ENCODE measurements around the gene GNAI3. TPM values are rescaled to one million over a fixed set of nuclear protein-coding genes. Genes with fewer than 3 reads are reported as not detected.

GNAI3 gene
- total and polyA plus RNA-seq, 8 donors, result 1.1 to 3.9 (median 2.8) TPM

DNA sequence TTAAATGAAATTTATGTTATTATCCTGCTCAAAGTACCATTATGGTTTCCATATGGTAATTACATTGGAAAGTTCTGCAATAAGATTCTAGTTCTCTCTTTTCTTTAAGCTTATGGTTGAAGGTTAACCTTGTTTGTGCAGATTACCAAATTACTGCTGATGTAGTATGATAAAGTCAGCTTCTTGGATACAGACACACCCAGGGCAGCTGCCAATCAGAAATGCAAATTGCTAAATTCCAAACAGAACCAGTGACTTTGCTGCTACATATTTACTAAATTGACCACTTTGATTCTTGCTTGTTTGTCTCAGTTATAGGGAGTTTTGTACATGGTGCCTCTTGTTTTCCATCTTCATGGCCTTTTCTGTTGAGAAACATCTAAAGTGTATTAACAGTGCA is 44.5 kb downstream of the GNAI3 start:
- FAIRE-seq, result no peak
- ATAC-seq, result no peak
- no peak overlapping the region for H3K4me3 ChIP-seq
- no peaks in the 10 kb centered on the region for H3K27me3 ChIP-seq
- peaks cover 0 to 6% (median 0%) of the 10 kb centered on the region in 3 donors for H3K36me3 ChIP-seq
- TF ChIP-seq, protein P1, sequence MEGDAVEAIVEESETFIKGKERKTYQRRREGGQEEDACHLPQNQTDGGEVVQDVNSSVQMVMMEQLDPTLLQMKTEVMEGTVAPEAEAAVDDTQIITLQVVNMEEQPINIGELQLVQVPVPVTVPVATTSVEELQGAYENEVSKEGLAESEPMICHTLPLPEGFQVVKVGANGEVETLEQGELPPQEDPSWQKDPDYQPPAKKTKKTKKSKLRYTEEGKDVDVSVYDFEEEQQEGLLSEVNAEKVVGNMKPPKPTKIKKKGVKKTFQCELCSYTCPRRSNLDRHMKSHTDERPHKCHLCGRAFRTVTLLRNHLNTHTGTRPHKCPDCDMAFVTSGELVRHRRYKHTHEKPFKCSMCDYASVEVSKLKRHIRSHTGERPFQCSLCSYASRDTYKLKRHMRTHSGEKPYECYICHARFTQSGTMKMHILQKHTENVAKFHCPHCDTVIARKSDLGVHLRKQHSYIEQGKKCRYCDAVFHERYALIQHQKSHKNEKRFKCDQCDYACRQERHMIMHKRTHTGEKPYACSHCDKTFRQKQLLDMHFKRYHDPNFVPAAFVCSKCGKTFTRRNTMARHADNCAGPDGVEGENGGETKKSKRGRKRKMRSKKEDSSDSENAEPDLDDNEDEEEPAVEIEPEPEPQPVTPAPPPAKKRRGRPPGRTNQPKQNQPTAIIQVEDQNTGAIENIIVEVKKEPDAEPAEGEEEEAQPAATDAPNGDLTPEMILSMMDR (IDR thresholded peaks at IDR 0.05), result no peak
- no peaks in the 10 kb centered on the region for H3K9me3 ChIP-seq
- intact Hi-C loops (cut with DNase I), result no loop called here
- H3K4me1 ChIP-seq, result peaks cover 0 to 3% (median 0%) of the 10 kb centered on the region in 3 donors
- H3K27ac ChIP-seq, result no peak overlapping the region
- no peak for DNase-seq

DNA sequence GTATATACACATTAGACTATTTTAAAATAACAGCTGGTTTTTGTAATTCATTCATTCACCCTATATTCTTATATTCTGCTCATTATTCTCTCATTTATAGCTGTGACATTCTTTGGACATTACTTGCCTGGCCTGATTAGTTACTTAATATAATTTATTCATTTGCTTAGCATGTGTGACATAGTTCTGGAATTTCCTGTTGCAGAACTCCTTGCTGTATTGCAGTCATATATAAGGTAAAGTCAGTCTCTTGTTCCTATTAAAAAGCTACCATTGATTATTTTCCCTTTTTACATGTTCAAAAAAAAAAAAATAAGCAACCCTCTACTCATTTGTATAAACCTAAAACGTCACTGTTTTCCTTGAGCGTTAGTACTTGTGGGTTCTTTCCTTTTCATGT is 47.1 kb downstream of the GNAI3 start:
- no peak for FAIRE-seq
- ATAC-seq, result no peak
- intact Hi-C loops (cut with DNase I), result no loop called here
- H3K9me3 ChIP-seq, result no peaks in the 10 kb centered on the region
- no peak for DNase-seq
- H3K36me3 ChIP-seq, result peaks cover 0 to 6% (median 0%) of the 10 kb centered on the region in 3 donors
- no peaks in the 10 kb centered on the region for H3K27me3 ChIP-seq
- H3K4me1 ChIP-seq, result no peaks in the 10 kb centered on the region
- no peak overlapping the region for H3K4me3 ChIP-seq
- 85 to 88% methylated on average over 2 of the region's 2 CpGs for WGBS, 2 donors
- H3K27ac ChIP-seq, result no peak overlapping the region
- TF ChIP-seq, protein P1 (IDR thresholded peaks at IDR 0.05), result no peak

DNA sequence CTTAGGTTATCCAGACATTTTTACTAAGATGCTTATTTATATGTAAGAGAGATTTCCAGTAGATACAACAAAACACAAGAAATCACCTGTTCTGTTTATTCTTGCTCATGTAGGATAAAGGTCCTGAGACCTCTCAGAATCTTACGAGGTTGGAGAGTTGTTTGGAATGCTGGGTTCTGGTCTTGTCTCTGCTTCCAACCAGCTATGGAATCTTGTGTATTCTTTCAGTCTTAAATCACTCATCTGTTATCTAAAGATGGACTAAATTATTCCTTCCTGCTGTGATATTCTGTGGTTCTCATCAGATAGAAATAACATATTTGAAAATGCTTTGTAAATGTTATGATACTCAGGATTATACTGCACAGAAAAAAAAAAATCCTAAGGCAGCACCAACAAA is 49.7 kb downstream of the GNAI3 start:
- no peaks in the 10 kb centered on the region for H3K9me3 ChIP-seq
- ATAC-seq (no peak), FAIRE-seq (no peak), DNase-seq (no peak)
- WGBS, 2 donors, result 94 to 95% methylated on average over 1 of the region's 1 CpG
- intact Hi-C loops (cut with DNase I), result no loop called here
- TF ChIP-seq, protein P1 (IDR thresholded peaks at IDR 0.05), result no peak
- no peak overlapping the region for H3K4me3 ChIP-seq
- no peaks in the 10 kb centered on the region for H3K27me3 ChIP-seq
- H3K27ac ChIP-seq, result no peak overlapping the region
- H3K36me3 ChIP-seq, result peaks cover 0 to 1% (median 0%) of the 10 kb centered on the region in 3 donors
- no peaks in the 10 kb centered on the region for H3K4me1 ChIP-seq

DNA sequence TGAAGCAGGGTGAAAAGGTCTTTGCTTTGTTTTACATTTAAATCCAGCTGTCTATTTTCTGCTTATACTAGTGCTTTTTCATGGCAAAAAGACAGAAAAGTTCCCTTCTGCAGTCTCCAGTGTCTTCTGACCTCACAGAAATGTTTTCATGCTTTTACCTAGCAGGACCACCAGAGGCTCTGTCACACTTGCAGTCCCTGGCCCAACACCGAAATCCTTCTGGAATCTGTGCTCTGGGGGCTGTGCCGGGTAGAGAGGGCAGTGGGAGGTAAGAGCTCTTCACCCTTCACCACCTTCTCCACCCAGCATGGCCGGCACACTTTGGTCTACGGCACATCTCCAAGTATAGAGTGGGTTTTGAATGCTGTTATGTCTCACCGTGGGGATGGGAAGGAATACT is 50.2 kb downstream of the GNAI3 start:
- H3K4me3 ChIP-seq, result no peak overlapping the region
- H3K27me3 ChIP-seq, result no peaks in the 10 kb centered on the region
- WGBS, 2 donors, result 90 to 94% methylated on average over 5 of the region's 5 CpGs
- TF ChIP-seq, protein P1 (IDR thresholded peaks at IDR 0.05), result no peak
- FAIRE-seq, result no peak
- H3K36me3 ChIP-seq, result no peaks in the 10 kb centered on the region
- intact Hi-C loops (cut with DNase I), result no loop called here
- no peaks in the 10 kb centered on the region for H3K9me3 ChIP-seq
- no peaks in the 10 kb centered on the region for H3K4me1 ChIP-seq
- no peak for DNase-seq
- H3K27ac ChIP-seq, result no peak overlapping the region
- no peak for ATAC-seq

DNA sequence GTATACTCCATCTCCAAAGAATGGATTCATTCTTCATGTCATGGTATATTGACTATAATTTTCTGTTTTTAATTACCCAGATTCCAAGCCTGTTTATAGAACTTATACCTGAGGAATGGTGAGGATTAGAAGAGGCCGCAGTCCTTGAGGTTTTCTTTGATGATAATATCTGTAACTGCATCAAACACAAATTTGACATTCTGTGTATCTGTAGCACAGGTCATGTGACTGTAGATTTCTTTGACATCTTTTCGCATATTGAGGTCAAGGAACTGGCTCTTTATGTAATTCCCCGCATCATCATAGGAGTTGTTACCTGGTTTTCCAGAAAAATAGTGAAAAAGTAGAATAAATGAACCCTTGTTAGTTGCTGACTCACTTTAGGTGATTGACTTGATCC is 54.8 kb downstream of the GNAI3 start:
- DNase-seq (no peak), FAIRE-seq (no peak), ATAC-seq (no peak)
- Histone ChIP-seq H3K36me3 (no peaks in the 10 kb centered on the region), H3K4me1 (no peaks in the 10 kb centered on the region), H3K27me3 (no peaks in the 10 kb centered on the region), H3K4me3 (no peak overlapping the region), H3K9me3 (no peaks in the 10 kb centered on the region), H3K27ac (no peak overlapping the region)
- intact Hi-C loops (cut with DNase I), result no loop called here
- 98 to 99% methylated on average over 3 of the region's 3 CpGs for WGBS, 2 donors
- TF ChIP-seq, protein P1 (IDR thresholded peaks at IDR 0.05), result no peak

Data from pancreas (tissue), 10 donors.